Measurements from ENCODE around the gene TMEM150B.

TMEM150B gene, protein sequence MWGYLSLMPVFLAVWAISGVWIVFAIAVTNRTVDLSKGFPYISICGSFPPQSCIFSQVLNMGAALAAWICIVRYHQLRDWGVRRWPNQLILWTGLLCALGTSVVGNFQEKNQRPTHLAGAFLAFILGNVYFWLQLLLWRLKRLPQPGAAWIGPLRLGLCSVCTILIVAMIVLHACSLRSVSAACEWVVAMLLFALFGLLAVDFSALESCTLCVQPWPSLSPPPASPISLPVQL

DNA sequence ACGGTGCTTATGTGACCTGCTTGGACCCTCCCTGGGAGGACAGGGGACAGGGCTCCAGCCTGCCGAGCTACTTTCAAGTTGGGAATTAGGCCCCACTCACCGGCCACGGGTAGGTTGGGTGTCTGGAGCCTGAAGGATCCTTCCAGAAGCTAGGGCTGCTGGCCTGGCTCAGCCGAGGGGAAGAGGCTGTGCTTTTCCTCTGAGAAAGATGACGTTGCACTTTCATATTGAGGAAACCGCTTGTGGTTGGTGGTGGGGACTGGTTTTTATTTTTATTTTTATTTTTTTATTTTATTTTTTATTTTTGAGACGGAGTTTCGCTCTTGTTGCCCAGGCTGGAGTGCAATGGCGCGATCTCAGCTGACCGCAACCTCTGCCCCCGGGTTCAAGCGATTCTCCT is at the start of gene TMEM150B:
TMEM150B (minus strand) TSS at position 170 of the 400 bp plus-strand sequence. CDS start 4,305 bp downstream, outside the sequence.
- DNase-seq: no peak

GRCh38 chr19:55373993-55374757 is 49.0 kb upstream of the TMEM150B start:
- no peak for DNase-seq

- DNase-seq: no peak
These were observed 48.3 kb upstream of the TMEM150B start for GRCh38 chr19:55373306-55373992.

- no peak for DNase-seq
These were observed 47.4 kb upstream of the TMEM150B start for GRCh38 chr19:55372316-55373081.

GRCh38 chr19:55370305-55370988 is 45.3 kb upstream of the TMEM150B start, which contains the start of gene IL11:
Gene IL11, minus strand, starts transcription at chr19:55370463. Its CDS starts 153 bp downstream, at chr19:55370310.
- DNase-seq: no peak

- no peak for DNase-seq
These were observed 44.6 kb upstream of the TMEM150B start for GRCh38 chr19:55369653-55370304.

DNA sequence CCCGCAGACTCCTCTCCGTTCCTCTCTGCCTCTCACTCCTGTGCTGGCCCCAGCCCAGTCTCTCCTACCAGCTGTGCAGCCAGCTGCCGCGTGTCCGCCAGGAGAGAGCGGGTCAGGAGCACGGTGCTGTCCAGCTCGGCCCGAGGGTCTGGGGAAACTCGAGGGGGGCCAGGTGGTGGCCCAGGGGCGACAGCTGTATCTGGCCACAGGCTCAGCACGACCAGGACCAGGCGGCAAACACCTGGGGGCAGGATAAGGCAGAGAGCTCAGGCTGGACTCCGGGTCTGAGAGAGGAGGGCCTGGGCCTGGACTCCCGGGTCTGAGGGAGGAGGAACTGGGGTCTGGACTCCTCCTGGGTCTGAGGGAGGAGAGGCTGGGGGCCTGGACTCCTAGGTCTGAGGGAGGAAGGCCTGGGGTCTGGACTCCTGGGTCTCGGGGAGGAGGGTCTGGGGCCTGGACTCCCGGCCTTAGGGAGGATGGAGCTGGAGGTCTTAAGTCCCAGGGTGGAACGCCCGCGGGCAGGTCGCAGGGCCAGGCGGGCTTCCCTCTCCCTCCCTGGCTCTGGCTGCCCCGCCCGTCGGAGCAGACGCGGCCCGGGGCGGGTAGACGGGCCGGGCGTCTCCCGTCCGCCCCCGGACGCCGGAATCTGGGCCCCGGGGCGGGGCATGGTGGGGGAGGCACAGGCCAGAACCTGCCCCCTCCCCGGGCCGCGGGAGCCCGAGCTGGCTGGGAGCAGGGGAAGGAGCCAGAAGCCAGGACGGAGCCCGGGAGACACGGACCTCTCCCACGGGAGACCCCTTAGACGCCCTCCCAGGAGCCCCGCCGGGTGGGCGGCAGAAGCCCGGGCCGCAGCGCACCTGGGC is 43.8 kb upstream of the TMEM150B start:
- no peak for DNase-seq

- DNase-seq: no peak
These were observed 43.0 kb upstream of the TMEM150B start for GRCh38 chr19:55368106-55368505.

- DNase-seq: no peak
These were observed 41.6 kb upstream of the TMEM150B start for GRCh38 chr19:55366790-55367189.

GRCh38 chr19:55365964-55366363 is 40.8 kb upstream of the TMEM150B start:
- DNase-seq: no peak

GRCh38 chr19:55365245-55365644 is 40.1 kb upstream of the TMEM150B start:
- DNase-seq: no peak

GRCh38 chr19:55362990-55363716 is 38.0 kb upstream of the TMEM150B start, which contains the start of gene GARIN5B:
Gene GARIN5B, minus strand, starts transcription at chr19:55363260. Its CDS starts 194 bp downstream, at chr19:55363066.
- DNase-seq: no peak

DNA sequence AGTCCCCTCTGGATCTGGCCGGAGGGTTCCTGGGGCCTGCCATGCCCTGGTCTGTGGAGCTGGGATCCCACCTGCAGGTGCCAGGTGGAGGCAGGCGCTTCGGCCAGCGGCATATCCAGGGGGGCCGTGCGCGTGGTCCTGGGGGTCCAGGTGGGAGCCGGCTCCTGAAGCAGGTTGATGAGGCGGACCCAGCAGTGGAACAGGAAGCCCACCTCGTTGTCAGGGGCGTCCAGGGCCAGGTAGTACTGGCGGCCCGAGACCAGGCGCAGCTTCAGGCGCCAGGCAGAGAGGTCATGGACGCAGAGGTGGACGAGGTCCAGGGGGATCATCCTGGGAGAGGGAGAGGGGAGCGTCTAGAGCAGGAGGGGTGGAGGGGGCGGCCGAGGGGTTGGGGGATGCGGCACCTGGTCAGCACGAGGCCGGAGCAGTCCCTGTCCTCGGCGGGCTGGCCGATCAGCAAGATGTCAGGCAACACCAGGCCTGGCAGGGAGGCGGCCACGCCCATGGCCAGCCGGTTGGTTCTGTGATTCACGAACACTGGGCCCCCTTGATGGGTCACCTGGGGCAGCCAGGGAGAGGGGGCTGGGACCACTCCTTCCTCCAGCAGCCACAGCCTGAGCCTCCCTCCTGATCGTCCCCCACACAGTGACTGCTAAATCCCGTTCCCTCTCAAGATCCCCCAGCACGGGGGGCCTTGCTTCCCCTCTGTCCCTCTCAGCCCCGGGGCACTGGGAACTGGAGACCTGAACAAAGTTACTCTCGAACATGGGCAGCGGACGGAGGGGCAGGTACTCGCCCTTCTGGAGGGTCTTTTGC is 37.2 kb upstream of the TMEM150B start:
- no peak for DNase-seq

GRCh38 chr19:55360902-55361301 is 35.8 kb upstream of the TMEM150B start:
- no peak for DNase-seq

GRCh38 chr19:55358943-55359908 is 34.1 kb upstream of the TMEM150B start:
- no peak for DNase-seq

DNA sequence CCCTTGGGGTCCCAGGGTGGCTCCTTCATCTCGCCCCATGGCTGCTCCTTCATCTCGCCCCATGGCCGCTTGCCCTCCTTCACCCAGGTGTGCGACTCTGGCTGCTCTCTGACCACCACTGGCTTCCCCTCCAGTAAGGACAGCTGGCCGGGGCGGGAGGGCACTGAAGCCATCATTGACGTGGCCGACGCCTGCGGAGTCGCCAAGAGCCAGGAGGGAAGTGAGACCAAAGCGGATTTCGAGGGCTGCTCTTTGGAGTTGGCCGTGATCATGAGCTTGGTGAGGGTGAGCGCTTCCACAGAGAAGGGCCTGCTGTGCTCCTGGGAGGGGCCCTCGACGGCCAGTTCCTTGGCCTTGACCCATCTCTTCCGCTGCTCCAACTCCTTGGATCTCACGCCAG is 33.4 kb upstream of the TMEM150B start:
- DNase-seq: no peak

GRCh38 chr19:55355213-55355821 is 30.2 kb upstream of the TMEM150B start:
- DNase-seq: no peak

Measured in GF-D8 (cell line).